Right lobe of liver (tissue), 4 donors: ENCODE results near the gene MOXD1.

Experiments used
- CTCF ChIP-seq, 4 donors: fragments of 200-600 bp in 3 of 4; fragments of 450-650 bp in 1 of 4; IDR thresholded peaks; one replicate each; pipeline versions ENCODE4 v1.5.1 to v1.8.0; 2016 to 2022; ENCODE audit warnings: antibody characterized with exemption in 4 of 4, mild to moderate bottlenecking in 2 of 4
- POLR2A ChIP-seq: fragments of 450-650 bp; IDR thresholded peaks from one replicate; pipeline ENCODE4 v1.6.1; 2017; ENCODE audit warnings: antibody characterized with exemption, mild to moderate bottlenecking
- donor health status: DM: no; HTN: no; CAD: no.
- donor health status: DM: no; HTN: no; CAD: no.
- donor health status: DM: no; HTN: yes; CAD: no.

GRCh38 chr6:132446855-132447241 lies 45.6 kb upstream of the MOXD1 start:
- TF ChIP-seq POLR2A (no peak), CTCF (IDR thresholded peaks at IDR 0.05) (no peak)
